Raji (cell line): ENCODE results near the gene SLC25A13.

Source experiments
- POLR2A ChIP-seq: IDR thresholded peaks from 2 replicates; pipeline ENCODE4 v1.6.1; 2011; ENCODE audit warnings: low read depth, low read length, control low read depth; ENCODE audit not compliant: insufficient read depth

Gene SLC25A13

DNA sequence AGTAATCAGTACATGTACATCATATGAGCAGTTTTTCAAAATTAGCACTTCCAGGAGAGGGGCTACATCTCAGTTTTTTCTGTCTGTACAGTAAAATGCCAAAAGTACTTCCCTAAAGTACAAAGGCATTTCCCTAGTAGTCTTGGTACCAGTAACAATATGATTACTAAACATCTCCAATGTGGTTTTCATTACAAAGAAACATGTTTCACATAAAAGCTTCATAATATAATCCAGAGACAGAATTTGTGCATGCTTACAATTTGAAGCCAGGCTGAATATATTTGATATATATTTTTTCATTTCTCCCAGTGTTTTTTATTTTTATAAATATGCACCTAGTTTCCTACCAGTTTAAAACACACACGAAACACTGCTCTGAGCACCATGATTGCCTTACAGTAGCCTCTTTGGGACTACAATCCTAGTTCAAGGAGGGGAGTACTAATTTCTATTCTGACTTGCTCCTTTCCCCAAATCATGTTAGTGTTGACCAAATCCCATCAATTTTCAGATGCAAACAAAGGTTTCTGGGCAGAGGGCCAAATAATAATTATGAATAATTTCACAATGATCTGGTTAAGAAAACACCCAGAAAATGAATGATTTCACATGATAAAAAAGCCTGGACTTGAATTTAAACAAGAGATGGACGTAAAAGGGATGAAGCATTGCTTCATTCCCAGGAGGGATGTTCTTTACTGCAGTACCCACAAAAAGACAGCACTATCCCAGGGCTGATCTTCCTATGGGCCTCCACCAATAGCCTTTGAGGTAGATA lies 201.3 kb downstream of the SLC25A13 start:
- no peak for TF ChIP-seq POLR2A

DNA sequence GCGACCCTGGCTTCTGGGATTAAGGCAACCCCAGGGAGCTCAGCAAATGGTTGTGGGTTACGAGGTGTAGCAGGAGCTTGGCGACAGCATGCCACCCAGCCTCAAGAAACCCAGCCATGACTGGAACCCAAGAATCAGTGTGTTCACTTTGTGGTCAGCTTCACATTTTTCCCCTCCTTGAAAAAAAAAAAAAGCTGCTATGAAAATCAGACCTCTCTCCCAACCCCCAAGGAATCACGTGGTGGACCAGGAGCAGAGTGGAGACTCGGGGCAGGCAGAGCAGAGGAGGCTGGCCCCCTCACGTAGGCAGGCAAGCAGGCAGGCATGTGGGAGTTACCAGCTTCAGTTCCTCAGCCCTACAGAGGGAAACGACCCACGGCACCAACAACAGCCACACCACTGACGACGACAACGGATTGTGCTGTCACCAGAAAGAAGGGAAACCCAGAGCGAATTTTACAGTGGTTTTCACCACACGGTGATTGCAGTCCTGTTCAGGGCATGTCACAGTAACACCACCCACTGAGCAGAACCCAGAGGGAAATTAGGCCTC lies 203.4 kb downstream of the SLC25A13 start:
- no peak for TF ChIP-seq POLR2A

DNA sequence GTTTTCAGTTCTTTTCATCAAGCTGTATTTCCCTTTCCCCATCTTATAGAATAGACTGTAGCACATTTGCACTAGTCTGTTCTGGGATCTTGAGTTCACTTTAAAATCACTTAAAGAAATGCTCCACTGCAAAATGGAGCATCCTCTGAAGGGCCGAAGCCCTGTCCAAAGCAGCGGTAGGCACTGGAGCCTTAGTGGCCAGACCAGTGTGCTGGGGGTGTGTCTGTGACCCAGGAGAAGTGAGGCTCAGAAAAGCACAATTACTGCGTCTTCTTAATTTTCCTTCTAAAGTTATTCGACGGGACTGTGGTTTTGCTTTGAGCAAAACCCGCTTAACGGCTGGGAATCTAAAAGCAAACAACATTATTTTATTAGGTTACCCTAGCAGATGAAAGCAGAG lies 205.7 kb downstream of the SLC25A13 start:
- TF ChIP-seq POLR2A, result no peak

DNA sequence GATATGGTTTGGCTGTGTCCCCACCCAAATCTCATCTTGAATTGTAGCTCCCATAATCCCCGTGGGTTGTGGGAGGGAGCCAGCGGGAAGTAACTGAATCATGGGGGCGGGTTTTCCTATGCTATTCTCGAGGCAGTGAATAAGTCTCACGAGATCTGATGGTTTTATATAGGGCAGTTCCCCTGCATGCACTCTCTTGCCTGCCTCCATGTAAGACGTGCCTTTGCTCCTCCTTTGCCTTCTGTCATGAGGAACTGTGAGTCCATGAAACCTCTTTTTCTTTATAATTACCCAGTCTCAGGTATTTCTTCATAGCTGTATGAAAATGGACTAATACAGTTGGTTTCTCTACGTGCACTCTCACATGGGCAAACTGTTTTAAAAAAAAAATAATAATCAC lies 207.7 kb downstream of the SLC25A13 start:
- no peak for TF ChIP-seq POLR2A

DNA sequence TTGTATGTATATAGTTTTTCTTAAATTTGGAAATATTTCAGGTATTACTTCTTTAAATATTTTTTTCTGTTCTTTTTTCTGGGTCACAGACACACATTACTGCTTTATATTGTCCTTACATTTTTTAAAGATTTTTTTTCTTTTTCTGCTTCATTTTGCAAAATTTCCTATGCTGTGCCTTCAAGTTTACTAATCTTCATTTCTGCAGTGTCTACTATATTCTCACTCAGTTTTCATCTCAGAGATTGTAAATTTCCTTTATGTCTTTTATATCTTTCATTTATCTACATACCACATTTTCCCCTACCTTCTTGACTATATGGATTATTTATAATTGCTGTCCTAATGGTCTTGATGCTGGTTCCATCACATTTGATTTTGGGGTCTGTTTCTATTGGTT lies 210.5 kb downstream of the SLC25A13 start:
- no peak for TF ChIP-seq POLR2A

DNA sequence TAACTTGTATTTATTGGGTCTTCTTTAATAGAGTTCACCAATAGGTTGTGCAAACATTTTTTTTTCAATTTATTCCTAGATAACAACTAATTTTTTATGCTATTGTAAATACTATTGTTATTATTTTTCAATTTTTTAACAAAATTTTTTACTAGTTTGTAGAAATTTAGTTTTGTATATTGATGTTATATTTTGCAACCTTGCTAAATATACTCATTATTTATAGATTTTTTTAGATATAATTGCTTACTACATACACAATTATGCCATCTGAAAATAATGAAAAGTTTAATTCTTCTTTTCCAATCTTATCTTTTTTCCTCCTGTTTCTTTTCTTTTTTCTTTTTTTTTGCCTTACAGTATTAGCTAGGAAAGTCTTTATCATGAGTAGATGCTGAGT lies 216.9 kb downstream of the SLC25A13 start:
- no peak for TF ChIP-seq POLR2A

DNA sequence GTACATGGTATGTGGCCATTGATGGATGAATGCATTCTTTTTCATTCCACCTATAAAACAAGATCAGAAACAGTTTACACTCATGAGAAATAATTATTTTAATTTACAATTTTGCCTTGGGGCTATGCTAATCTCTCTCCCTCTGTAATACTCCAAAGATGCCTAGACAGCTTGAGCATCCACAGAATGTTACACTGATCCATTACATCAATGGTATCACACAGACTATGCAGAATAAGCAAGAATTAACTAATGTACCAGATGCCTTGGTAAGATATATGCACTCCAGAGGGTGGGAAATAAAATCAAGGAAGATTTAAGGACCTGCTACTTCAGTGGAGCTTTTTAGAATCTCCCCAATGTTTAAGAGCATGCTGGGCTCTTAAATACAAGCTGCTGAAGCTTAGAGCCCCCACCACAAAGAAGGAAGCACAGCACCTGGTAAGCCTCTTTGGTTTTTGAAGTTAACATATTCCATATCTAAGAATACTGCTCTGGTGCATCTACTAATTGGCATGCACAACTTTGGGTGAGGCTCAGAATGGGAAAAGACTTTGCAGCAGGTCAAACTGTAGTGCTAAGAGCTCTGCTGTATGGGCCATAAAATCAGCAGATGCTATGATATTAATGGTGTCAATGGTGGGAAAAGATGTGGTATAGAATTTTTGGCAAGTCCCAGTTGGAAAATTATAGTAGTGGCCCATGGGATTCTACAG lies 219.6 kb downstream of the SLC25A13 start:
- TF ChIP-seq POLR2A, result no peak

DNA sequence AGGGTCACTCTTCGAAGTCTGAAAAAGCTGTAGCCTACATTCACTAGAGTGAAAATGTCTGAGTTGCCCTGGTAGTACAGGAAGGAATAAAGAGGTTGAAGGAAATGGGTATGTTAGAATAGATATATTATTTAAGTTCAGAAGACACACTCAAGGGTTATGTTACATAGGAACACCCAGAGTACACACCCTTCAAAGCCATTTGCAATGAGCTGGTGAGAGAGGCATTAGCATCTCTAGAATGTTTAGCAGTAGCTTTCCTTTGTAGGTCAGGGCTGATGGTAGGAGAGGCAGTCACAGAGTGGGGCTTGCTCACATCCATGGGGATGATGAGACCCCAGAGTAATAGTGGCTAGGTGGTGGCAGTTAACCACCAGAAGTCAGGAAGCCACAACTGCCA lies 221.2 kb downstream of the SLC25A13 start:
- no peak for TF ChIP-seq POLR2A

DNA sequence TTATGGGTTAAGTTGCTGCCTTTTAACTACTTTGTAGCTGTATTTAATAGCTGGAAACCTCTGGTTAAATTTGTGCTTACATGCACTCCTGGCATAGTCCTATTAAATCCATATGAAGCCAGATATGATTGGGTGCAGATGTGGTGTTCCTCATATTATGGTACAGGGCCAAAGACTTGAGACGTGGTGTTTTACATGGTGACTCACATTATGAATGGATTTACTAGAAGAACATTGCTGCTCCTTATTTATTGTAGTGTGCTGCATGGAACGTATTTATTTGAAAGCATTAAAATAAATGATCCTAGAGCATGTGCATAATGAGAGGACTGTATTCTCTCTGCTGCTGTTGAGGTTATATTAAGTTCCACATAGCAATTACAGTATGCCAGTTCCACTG lies 224.1 kb downstream of the SLC25A13 start:
- no peak for TF ChIP-seq POLR2A

DNA sequence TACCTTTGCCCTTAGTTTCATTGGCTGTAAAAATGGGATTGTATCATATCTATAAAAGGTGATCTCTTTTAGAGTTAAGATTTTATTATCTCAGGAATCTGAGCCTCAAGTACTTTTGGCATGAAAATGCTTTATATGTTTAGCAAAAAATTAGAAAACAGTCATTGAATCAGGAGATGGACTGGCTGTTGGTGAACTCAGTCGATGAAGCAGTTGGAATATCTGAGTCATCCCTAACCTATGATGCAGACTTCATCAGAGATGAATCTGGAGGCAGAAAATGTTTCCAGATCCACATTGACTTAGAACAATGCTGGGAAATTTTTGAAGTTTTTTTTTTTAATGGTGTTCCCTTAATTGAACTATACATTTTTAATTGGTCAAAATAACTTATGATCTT lies 228.5 kb downstream of the SLC25A13 start:
- TF ChIP-seq POLR2A, result no peak

DNA sequence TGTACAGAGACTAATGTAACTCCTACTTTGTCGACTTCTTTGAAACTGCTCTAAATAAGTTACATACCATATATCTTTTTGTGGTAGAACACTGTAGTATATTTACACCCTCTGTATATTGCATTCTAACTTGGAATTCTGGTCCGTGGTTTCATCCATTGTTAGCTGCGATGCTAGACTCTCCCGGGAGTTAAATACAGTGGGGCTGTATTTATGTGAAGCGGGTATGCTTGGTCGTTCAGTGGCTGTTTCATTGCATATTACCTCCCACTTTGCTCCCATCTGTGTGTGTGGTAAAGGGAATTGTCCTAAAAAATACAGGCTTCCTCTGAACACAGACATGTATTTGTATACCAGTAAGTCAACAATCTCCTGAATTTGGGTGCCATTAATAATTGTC lies 231.1 kb downstream of the SLC25A13 start:
- TF ChIP-seq POLR2A, result no peak

DNA sequence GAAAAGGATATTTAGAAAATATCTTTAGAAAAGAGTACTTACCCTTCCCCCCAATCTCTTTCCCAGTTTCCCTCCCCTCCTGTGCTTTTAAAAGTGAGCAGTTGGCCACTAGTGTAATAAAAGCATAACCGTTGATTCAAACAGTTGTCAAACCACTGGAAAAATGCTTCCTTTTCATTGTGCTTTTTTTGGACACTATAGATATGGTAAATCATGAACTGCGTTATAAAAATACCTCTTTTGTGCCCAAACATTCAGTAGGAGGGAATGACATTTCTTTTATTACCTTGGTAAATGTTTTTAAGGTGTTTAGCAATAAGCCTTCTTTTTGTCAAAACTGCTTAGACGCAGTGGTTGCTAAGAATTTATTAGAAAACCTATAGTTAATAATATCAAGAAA lies 232.4 kb downstream of the SLC25A13 start:
- TF ChIP-seq POLR2A, result no peak

DNA sequence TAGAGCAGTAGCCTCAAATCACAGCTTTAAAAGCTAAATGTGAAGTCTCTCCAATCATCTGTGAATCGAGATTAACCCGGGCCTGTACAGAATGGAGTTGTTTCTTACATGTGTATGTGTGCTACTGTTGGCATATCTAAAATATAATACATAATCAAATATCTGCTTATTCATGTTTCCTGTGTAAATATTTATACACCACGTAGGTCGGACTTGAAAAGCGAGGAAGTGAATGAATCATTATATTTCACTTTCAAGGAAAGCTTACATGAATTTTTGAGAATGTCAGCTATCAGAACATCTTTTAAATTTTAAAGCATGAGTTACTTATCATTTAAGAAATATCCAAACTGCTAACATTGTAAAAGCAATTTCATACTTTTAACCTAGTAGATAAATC lies 233.3 kb downstream of the SLC25A13 start:
- no peak for TF ChIP-seq POLR2A

DNA sequence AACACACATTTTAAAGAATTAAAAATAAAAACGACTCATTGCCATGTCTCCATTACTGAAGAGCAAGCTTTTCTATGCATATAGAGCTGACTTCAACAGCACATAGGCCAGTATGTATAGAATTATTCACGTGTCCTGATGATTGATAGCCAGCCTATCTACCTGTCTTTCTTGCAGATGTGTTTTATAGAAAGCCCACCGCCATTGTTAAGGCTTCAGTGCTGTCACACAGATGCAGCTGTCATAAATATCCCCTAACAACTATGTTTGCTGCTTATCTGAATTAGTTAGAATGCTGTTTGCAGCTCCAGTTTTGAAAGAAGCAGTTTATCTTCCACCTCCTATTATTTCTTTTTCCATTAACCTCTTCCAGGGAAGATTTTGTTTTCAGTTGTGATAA lies 235.9 kb downstream of the SLC25A13 start:
- TF ChIP-seq POLR2A, result no peak

DNA sequence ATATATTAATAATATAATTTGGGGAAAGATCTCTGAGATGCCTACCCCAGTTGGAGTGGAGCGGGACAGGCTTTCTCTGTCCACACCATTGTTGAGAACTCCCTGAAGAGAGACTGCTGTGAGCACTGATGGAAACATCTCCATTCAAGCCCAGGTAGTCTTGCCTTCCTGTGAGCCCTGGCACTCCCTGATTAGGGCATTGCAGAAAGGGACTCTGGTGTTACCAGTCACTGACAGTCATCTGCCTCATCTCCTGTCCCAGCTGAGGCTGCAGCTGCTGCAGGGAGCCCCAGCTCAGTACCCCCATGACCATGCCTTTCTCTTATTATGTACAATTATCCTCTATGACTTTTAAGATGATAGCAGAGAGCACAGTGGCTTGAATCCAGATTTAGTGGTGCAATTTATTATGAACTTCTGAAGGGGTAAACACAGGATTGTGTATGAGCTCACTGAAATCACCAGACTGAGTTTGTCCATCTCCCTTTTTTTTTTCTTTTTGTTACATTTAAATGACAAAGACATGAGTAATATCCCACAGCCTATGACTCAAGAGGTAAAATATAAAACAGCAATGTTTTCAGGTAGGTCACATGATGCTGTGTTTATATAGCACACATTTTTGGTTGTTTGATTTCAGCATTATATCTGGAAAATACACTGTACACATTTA lies 236.9 kb downstream of the SLC25A13 start:
- no peak for TF ChIP-seq POLR2A

DNA sequence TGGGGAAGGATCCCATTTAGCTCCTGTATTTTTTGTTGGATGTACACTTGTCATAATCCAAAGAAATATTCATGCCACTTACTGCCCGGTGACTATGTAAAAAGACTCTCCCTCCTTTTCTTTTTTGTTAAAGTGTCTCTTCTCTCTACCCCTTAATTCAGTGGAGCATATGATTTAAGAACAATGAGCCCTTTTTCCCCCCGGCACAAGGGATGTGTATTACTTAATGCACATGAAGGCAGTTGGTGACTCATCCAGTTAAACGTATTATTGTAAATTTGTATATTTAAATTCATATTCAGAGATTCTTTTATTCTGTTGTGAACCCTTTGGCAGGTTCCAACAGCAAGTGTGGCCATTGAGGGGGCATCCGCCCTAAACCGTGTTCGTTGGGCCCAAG lies 241.9 kb downstream of the SLC25A13 start:
- TF ChIP-seq POLR2A, result no peak

DNA sequence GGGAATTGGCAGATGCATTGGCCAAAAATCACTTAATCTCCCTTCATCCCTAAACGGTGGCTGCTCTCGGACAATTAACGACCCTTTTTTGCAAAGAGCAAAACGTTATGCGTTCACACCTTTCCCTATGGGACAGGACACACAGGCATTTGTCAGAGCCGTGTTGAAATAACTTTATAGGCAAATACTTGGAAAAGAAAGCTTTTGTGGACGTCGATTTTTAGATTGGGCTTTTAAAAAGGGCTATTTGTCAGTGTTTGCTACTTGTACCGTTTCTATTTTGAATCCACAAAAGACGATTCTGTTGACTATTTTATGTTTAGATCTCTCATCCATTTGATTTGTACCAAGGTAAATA lies 245.6 kb downstream of the SLC25A13 start:
- no peak for TF ChIP-seq POLR2A
